VCaP (cell line): ENCODE data around the gene CCDC70.

Source experiments
- H3K27ac ChIP-seq: fragments of 450-650 bp; 2 replicates; pipeline ENCODE4 v1.5.1; 2017
- TF ChIP-seq, protein P1 (sequence below): fragments of 450-650 bp; conservative IDR thresholded peaks from 2 replicates; pipeline ENCODE4 v1.5.1; 2017; ENCODE audit warnings: mild to moderate bottlenecking, moderate library complexity

CCDC70 gene

DNA sequence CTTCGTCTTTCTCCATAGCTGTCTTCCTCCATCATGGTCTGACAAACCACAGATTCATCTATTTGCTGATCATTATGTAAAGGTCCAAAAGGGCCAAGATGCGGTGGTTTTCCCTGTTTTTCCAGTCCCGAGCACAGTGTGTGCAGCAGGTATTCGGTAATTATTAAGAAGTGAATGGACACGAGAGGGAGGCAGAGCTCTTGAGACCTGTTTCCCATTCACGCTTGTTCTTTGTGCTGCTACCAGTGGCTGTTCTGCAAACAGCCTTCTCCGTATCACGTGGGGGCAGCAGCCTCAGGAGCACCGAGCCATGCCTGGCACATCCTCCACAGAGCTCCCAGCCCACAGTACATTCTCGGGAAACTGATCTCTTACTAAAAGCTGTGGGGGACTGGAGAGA, 50.3 kb downstream of the CCDC70 start:
- TF ChIP-seq, protein P1, sequence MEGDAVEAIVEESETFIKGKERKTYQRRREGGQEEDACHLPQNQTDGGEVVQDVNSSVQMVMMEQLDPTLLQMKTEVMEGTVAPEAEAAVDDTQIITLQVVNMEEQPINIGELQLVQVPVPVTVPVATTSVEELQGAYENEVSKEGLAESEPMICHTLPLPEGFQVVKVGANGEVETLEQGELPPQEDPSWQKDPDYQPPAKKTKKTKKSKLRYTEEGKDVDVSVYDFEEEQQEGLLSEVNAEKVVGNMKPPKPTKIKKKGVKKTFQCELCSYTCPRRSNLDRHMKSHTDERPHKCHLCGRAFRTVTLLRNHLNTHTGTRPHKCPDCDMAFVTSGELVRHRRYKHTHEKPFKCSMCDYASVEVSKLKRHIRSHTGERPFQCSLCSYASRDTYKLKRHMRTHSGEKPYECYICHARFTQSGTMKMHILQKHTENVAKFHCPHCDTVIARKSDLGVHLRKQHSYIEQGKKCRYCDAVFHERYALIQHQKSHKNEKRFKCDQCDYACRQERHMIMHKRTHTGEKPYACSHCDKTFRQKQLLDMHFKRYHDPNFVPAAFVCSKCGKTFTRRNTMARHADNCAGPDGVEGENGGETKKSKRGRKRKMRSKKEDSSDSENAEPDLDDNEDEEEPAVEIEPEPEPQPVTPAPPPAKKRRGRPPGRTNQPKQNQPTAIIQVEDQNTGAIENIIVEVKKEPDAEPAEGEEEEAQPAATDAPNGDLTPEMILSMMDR = peak; percentile 66
- peak overlapping the region; percentile 81 for H3K27ac ChIP-seq

DNA sequence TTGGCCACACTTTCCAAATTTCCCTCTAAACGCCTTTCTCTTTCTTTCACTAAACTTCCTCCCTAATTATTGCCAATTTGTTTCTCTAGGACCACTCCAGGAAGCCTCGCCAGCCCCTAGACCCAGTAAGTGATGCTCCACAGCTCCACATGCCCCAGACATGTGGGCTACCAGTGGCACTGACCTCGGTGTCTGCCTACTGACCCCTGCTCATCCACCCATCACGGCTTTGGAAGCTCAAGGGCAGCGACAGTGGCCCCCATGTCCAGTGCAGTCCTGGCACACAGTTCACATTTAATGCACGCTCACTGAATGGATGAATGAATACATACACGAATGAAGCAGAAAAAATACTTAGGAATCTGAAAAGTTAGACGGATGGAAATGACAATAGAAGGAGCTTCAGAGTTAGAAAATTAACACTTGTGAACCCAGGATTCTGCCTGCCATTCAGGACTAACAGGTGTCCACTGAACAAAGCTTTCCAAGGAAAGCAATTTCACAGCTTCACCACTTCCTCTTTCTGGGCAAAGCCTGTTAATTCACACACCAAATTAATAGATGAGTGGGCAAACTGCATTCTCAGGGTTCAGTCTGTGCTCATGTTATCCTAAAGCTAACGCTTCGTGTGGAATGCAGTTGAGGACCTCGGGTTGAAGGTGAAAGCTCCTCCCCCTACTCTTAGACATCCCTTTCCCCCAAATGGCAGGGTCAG, 50.9 kb downstream of the CCDC70 start:
- TF ChIP-seq, protein P1 = no peak
- H3K27ac ChIP-seq = peak overlapping the region; percentile 81

DNA sequence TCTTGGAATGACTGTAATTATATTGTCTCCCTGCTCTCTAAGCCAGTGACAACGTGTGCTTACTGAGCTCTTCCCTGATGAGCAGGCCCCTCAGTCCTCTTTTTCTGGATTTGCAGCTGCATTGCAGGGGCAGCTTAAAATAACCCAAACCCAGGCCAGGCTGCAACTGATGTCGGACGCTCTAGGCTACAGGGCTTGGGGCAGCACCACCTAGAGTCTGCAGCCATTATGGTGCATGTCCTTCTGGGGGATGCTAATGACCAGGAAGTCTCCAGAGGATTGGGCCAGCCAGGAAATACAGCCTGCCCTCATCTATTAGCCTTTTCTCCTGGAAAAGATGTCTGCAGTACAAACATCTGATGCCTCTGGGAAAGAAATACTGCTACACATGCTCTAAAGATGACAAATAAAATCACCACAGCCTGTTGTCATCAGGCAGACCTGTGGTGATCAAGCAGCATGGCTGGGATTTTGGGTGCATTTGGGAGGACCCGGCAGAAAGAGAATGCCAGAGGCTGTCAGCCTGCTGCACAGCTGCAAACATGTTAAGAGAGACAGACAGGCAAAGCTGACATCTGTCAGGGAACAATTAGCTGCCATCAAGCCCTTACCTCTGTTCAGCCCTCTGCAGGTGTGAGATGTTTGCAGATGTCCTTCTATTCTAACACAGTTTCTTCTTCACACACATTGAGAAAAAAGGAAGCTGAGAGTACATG, 51.8 kb downstream of the CCDC70 start:
- TF ChIP-seq, protein P1 = no peak; the same call in 1 of the 2 replicates
- peak overlapping the region; percentile 81 for H3K27ac ChIP-seq

DNA sequence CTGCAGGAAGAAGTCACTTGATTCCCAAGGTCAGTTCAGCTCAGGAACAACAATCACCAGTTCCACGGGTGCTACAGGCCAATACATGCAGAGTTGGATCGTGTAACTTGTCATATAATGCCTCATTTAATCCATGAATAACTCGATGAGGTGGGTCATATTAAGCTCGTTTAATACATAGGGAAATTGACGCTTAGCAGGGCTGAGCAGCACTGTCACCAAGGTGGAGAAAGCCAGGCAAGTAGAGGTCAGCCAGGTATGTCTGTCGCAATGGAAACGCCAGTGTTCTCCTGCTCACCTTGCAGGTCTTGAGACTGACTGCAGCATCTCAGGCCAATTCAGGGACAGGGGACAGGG, 52.3 kb downstream of the CCDC70 start:
- TF ChIP-seq, protein P1 = no peak
- H3K27ac ChIP-seq = no peak overlapping the region
